Measurements from ENCODE around the gene PUS1. TPM values are rescaled to one million over a fixed set of nuclear protein-coding genes. Genes with fewer than 3 reads are reported as not detected.

PUS1 gene
- total and polyA plus RNA-seq, 9 of the 15 experiments (the other 6 are each of a cell fraction or from before 2014, with no cell fraction given) = 1.9 to 90.8 (median 30.0) TPM

DNA sequence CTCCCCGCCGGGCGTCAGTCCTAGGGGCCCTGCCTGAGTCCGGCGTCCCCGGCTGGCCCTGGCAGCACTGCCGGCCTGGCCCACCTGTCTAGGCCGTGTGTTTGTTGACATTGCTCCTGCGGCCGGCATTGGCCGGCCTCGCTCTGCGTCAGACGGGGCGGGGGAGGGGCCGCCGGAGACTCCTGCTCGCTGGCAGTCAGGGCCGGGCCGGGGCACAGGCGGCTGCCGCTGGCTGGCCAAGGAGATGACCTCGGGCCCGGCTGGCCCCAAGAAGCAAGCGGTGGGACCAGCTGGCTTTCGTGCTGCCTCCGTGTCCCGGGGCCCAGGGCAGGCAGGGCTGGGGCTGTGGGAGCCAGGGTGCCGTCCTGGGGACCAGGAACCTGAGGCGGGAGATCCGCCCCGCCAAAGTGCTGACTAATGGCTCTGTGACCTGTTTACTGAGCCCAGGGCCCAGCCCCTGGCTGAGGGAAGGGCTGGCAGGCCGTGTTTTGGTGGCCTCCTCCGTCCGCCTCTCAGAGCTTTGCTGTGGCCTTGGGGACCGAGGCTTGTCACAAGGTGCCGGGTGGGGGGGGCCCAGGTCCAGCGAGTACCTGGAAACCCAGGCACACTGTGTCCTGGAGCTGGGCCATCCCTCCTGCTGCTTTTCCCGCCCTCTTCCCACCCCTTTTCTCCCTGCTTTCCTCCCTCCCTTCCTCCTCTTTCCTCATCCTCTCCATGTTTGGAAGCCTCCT, 32.8 kb upstream of the PUS1 start (continued):
- TF ChIP-seq, protein P1, sequence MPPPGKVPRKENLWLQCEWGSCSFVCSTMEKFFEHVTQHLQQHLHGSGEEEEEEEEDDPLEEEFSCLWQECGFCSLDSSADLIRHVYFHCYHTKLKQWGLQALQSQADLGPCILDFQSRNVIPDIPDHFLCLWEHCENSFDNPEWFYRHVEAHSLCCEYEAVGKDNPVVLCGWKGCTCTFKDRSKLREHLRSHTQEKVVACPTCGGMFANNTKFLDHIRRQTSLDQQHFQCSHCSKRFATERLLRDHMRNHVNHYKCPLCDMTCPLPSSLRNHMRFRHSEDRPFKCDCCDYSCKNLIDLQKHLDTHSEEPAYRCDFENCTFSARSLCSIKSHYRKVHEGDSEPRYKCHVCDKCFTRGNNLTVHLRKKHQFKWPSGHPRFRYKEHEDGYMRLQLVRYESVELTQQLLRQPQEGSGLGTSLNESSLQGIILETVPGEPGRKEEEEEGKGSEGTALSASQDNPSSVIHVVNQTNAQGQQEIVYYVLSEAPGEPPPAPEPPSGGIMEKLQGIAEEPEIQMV (tag; conservative IDR thresholded peaks at IDR 0.05; ENCODE audit: low read depth) = no peak
- TF ChIP-seq, protein P2, sequence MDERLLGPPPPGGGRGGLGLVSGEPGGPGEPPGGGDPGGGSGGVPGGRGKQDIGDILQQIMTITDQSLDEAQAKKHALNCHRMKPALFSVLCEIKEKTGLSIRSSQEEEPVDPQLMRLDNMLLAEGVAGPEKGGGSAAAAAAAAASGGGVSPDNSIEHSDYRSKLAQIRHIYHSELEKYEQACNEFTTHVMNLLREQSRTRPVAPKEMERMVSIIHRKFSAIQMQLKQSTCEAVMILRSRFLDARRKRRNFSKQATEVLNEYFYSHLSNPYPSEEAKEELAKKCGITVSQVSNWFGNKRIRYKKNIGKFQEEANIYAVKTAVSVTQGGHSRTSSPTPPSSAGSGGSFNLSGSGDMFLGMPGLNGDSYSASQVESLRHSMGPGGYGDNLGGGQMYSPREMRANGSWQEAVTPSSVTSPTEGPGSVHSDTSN (CRISPR knock-in tag; IDR thresholded peaks at IDR 0.05; ENCODE audit: low read depth) = no peak
- TF ChIP-seq, protein P2 (tag; conservative IDR thresholded peaks at IDR 0.05; ENCODE audit: low read depth) = no peak
- TF ChIP-seq DPF2 (IDR thresholded peaks at IDR 0.05) (peak; percentile 45; the same call in 1 of the 2 replicates), SMARCA4 (IDR thresholded peaks at IDR 0.05) (0 out of 2 replicates have a peak, but pooled peaks have one; percentile 34), SRSF1 (IDR thresholded peaks at IDR 0.05; ENCODE audit: low read depth, low read length) (no peak), POLR2AphosphoS2 (IDR thresholded peaks at IDR 0.05; ENCODE audit: low read length) (no peak), ARID1B (IDR thresholded peaks at IDR 0.05) (peak; percentile 58; the same call in 1 of the 2 replicates), FIP1L1 (IDR thresholded peaks at IDR 0.05; ENCODE audit: low read depth, low read length, poor library complexity, severe bottlenecking) (peak; percentile 33), FOXA3 (CRISPR knock-in tag; conservative IDR thresholded peaks at IDR 0.05 in 1 of 2, IDR thresholded peaks at IDR 0.05 in 1 of 2) (peak; percentile 70 to 97), MYBL2 (IDR thresholded peaks at IDR 0.05; ENCODE audit: low read depth) (no peak), MYBL2 (CRISPR knock-in tag; IDR thresholded peaks at IDR 0.05; ENCODE audit: borderline replicate concordance) (no peak), TAF7 (tag; IDR thresholded peaks at IDR 0.05) (no peak), NUFIP1 (IDR thresholded peaks at IDR 0.05; ENCODE audit: partially characterized antibody) (no peak), JUN (IDR thresholded peaks at IDR 0.05; ENCODE audit: borderline replicate concordance, low read depth, low read length) (no peak; the same call in 1 of the 2 replicates), JUN (CRISPR knock-in tag; IDR thresholded peaks at IDR 0.05; ENCODE audit: borderline replicate concordance) (no peak), RBM39 (optimal IDR thresholded peaks at IDR 0.05; ENCODE audit: low read depth, low read length) (no peak), KDM5B (IDR thresholded peaks at IDR 0.05; ENCODE audit: insufficient replicate concordance, low read depth, low read length) (peak; percentile 34)
- TF ChIP-seq, protein P3, sequence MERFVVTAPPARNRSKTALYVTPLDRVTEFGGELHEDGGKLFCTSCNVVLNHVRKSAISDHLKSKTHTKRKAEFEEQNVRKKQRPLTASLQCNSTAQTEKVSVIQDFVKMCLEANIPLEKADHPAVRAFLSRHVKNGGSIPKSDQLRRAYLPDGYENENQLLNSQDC (CRISPR knock-in tag; IDR thresholded peaks at IDR 0.05) = no peak
- TF ChIP-seq, protein P4, sequence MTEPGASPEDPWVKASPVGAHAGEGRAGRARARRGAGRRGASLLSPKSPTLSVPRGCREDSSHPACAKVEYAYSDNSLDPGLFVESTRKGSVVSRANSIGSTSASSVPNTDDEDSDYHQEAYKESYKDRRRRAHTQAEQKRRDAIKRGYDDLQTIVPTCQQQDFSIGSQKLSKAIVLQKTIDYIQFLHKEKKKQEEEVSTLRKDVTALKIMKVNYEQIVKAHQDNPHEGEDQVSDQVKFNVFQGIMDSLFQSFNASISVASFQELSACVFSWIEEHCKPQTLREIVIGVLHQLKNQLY (CRISPR knock-in tag; conservative IDR thresholded peaks at IDR 0.05) = no peak
- TF ChIP-seq, protein P5, sequence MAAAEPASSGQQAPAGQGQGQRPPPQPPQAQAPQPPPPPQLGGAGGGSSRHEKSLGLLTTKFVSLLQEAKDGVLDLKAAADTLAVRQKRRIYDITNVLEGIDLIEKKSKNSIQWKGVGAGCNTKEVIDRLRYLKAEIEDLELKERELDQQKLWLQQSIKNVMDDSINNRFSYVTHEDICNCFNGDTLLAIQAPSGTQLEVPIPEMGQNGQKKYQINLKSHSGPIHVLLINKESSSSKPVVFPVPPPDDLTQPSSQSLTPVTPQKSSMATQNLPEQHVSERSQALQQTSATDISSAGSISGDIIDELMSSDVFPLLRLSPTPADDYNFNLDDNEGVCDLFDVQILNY (CRISPR knock-in tag; IDR thresholded peaks at IDR 0.05) = no peak
